IPS-NIHi7 (cell line): Measurements from ENCODE around the gene XCL1.
A peak's percentile ranks its signal among the peaks of the same experiment; 100 is the strongest.
"Not testable (repeated sequence)": the region's sequence is repeated elsewhere in the genome, so short reads cannot be mapped to it uniquely, and the experiment has no call there.

Experiments
- DNase-seq: peaks from one replicate; pipeline ENCODE4 v3.0.0; 2012; ENCODE audit warnings: mixed read lengths; ENCODE audit errors: extremely low spot score

XCL1 gene

DNA sequence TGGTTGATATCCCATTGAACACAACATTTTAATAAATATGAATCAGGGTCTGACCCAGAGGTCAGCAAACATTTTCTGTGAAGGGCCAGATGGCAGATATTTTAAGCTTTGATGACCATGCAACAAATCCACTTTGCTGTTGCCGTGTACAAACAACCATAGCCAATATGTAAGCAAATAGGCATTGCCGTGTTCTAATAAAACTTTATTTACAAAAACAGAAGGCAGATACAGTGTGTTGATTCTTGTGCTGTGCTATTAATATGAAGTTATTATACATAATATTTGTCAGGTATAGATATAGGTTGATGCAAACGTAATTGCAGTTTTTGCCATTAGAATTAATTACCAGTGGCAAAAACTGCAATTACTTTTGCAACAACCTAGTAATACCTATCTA, 8.8 kb upstream of the XCL1 start:
- no peak for DNase-seq

DNA sequence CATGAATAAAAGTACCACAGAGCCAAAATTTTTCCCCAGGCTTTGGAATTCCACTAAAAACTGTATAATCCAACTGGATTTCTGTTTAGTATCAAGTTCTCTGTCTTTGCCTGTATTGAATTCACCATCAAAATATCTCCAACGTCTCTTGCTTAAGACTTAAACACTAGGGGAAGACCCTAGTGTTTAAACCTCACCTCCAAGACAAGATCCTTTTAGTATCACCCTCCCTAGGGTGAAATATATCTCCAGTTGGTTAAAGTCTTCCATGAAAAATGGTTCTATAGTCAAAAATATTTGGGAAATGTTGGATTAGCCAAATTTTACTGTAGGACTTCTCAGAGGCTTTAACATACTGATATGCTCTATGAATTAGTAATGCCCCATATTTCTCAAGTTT, 8.1 kb upstream of the XCL1 start:
- no peak for DNase-seq

DNA sequence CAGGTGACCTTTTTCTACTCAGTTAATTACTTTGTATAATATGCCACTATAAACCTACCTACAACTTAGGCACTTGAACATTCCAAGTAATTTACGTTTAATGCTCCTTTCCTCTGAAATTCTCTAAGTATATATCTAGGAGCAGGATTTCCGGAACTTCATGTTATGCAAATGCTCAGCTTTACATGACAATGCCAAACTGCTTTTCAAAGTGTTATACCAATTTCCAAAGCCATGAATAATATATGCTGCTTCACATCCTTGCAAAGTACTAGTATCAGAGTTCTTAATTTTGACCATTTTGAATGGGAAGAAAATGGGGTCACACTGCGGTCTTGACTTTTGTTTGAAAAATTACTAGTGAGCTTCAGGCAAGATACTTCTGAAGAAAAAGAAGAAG, 5.8 kb upstream of the XCL1 start:
- no peak for DNase-seq

DNA sequence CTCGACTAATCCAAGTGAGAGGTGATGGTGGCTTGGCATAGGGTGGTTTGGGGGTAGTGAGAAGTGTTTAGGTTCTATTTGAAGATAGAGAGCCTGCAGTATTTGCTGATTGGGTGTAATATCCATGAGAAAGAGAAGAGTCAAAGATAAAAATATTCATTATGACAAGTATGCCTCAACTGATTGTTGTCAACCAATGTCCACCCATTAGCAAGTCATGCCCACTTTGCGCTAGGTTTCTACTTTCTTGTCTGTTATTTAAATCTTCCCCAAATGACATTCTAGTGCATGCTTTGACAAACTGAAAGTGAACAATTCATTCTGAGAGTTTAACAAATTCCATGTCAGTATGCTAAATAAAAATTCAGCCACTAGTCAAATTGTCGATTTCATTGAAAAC, 3.8 kb upstream of the XCL1 start:
- DNase-seq, result no peak

DNA sequence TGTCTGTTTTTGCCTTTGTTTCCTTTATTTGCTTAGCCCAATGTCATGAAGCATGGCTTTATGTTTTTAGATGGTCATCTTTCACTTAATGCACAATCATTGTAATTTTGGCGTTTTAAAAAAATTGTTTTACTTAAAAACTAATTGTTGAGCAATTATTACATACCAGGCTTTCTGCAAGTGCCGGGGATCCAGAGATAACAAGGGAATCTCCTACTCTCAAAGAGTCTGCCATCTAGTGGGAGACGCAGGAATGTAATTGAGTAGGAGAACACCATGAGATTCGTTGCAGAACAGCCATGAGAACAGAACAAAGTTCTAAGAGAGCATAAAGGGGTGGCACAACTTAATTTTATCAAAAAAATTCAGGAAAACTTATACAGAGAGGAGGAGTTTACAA, 2.2 kb upstream of the XCL1 start:
- DNase-seq, result not testable (repeated sequence)

DNA sequence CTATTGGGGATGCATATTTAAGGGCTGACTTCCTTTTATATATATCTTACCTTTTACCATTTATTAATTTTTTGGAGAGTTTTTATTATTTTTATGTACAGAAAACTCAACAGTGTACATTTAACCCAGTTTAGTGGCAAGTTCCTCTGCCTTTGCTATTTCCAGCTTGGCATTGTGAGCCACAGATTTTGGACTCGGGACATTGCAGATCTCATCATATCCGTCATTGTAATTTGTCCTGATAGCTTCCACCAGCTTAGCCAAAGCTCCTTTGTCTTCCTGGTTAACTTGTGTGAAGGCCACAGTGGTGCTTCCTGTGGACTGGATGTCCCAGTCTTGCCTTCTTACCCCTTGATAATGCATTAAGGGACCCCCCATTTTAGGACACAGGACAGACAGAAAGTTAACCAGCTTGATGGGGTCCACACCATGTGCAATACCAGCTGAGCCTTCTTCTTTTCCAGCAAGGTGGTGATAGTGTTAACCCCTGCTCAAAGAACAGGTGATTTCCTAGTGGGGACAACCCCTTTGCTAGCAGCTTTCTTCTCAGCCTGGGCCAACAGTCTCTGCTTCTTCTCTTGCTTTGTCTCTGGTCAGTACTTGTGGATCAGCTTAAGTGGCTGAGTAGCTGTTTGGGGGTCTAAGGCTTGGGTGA, 2.3 kb downstream of the XCL1 start:
- DNase-seq, result not testable (repeated sequence)

DNA sequence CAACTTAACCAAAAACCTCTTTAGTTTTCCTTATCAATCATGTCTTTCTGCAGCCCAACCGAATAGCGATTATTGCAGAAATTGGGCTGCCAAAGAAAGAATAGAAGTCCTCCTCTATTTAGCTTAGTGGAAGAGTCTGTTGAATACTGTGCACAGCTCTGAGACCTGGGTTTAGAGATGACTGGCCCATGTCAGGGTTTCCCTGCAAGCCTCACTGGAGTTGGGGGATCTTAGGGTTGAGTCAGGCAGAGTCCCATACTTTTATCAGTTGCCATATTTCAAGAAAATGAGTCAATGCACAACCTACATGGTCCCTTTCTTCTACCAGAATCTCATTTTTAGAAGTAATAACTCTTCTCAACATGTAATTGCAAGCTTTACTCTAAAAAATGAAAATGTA, 3.9 kb downstream of the XCL1 start:
- DNase-seq, result not testable (repeated sequence)

DNA sequence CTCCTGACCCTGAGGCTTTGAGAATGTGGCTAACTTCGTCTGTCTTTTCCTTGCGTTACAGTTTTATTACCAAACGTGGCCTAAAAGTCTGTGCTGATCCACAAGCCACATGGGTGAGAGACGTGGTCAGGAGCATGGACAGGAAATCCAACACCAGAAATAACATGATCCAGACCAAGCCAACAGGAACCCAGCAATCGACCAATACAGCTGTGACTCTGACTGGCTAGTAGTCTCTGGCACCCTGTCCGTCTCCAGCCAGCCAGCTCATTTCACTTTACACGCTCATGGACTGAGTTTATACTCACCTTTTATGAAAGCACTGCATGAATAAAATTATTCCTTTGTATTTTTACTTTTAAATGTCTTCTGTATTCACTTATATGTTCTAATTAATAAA, 4.6 kb downstream of the XCL1 start:
- DNase-seq, result not testable (repeated sequence)

DNA sequence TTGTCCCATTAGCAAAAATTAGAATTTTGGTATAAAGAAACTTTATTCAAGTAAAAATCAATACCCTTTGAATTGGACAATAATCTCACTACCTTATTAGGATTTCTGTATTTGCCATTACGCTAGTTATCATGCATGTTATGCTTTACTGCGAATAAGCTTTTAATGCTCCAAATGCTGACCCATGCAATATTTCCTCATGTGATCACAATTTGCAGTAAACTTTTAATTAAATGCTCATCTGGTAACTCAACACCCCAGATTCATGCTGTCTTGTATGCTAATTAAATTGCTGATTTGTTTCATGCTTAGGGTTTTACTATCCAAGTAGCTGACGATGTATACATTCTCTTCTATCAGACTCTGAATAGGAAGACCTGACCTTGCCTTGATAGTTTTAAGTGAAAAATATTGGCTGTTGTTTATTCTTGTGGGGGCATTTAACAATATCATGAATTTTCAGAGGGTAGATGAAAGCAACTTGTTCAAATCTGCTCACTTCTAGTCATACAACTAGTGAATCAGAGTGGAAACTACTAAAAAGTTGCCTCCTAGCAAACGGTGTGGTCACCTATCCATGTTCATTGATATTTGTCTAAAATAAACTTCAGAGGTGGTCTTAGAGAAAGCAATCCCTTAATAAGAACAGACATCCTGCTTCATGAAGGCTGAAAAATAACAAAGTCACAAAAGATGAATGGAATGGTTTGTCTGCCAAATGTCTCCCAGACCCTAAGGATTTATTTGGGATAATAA, 5.6 kb downstream of the XCL1 start:
- no peak for DNase-seq

DNA sequence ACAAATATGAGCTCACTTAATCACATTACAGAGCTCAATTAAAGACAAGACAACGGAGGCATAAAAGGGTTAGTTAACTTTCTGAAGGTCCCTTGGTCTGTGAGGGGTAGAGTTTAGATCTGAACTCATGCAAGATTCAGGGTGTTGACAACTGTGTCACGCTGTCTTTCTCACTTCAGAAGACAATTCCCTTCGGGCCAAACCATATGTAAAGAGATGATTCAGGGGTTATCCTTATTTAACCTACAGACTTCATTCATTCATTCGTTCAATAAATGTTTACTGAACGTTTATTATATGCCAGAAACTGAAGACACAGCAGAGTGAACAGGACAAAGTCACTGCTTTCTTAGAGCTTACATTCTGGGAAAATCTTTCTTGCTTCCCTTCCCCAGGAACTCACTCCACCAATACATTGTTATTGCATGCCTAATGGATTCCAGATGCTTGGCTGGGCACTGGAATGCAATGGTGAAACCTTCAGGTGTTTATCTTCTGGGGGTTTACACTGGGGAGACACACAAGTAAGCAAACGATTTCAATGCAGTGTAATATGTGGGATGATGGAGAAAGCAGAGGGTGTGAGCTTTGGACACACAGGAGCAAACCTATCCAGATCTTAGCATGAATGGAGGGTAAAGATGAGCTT, 6.4 kb downstream of the XCL1 start:
- no peak for DNase-seq

DNA sequence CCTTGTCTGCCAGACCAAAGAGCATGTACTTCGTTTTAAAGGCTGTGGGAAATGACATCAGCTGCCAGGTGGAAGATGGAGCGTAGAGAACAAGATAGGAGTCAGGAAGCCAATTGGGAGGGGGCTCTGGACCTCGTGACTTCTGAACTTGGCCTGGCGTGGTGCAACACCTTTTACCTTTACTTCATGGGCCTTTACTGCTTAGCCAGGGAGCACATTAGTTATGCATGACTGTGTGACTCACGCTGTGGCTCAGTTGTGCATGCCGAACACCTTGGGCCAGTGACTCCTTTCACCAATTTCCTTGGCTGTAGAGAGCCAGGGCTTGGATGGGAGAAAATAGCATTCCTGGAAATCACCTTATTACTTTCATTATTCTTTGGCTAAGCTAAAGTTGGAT, 7.2 kb downstream of the XCL1 start:
- DNase-seq, result no peak

DNA sequence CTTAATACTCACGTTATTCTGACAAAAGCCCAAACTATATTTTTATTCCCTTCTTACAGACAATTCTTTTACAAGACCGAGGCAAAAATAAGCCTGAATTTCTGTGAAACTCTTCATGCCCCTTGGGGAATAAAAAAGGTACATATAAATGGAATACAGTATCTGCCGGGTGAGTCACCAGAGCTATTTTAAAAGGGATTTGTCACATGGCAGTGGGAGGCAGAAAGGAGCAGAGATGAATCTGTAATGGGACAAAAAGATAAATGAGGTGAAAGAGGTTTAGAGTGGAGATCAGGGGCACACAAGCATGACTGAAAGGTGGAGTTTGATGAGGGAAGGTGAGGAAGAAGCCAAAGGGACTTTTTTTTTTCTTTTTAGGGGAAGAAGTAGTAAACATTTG, 8.8 kb downstream of the XCL1 start:
- no peak for DNase-seq

DNA sequence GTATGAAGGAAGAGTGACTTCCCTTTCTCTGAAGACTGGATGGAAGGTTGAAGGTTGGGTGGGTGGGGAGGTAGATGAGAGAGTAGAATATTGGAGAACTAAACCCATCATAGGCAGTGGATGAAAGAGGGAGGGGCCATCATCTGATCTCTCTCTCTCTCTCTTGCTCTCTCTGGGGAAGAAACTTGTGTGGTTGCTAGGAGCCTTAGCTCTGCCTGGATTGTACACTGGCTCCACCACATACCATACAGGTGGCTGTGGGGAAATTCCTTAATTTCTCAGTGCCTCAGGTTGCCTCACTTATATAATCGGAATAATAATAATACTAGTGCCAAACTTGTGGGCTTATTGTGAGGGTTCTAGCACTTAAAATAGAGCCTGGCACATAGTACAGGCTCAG, 9.5 kb downstream of the XCL1 start:
- no peak for DNase-seq

DNA sequence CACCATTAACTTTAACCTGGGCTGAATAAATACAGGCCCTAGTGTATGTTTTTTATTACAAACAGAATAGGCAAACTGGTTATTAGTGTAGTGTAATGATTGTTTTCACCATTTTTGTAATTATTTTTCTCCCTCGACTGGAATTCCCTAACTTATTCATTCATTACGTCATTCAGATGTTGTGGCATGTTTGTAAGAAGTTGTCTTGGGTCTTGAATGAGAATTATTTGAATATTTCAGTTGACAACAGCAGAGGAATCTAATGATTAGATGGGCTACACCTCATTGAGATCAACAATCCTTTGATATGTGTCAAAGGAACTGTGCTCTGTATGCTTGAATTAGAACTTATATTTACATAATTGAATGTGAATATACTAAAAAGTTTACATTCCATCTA, 12.8 kb downstream of the XCL1 start:
- no peak for DNase-seq

DNA sequence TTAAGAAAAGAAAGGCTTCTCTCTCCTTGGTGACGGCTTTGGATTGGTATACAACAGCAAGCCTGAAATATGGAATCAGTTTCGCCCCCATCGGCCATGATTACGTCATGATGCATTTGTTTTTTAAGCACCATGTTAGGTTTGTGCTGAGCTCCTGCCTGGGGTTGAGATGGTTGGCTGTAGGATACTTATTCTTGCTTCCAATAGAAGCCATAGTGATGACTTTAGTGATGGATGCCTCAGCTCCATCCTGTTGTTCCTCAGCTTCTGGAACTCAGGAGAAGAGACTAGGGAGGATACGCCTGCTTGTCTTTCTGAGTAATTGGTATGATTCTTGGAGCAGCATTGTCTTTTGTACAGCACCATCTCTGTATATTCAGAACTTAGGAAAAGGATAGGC, 14.7 kb downstream of the XCL1 start:
- DNase-seq, result no peak

DNA sequence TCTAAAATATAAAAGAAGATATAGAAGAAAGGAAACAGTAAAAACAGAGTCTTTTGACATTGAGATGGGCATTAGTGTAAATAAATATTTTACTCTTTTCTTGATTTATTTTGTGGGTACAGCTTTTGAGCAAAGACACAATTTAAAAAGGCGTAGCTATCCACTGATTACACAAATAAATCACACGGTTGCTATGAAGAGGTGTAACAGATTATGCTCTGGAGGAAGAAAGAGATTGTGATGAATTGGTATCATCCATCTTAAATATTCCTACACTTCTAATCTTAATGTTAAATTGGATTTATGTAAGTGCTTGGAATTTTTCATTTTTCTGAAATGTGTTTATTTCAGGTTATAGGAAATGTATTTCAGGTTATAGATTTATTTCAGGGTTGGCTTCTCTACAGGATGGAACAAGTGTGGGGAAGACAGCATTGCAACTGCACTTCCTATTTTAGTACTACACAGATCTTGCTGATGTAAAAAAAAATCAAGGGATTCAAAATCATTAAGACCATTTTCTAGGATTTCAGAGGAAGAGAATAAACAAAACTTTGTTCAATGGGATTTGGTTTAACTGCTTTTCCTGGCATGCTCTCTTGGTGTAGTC, 15.3 kb downstream of the XCL1 start:
- no peak for DNase-seq

DNA sequence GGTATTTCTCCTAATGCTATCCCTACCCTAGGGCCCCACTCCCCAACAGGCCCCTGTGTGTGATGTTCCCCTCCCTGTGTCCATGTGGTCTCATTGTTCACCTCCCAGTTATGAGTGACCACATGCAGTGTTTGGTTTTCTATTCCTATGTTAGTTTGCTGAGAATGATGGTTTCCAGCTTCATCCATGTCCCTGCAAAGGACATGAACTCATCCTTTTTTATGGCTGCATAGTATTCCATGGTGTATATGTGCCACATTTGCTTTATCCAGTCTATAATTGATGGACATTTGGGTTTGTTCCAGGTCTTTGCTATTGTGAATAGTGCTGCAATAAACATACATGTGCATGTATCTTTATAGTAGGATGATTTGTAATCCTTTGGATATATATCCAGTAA, 19.0 kb downstream of the XCL1 start:
- not testable (repeated sequence) for DNase-seq

DNA sequence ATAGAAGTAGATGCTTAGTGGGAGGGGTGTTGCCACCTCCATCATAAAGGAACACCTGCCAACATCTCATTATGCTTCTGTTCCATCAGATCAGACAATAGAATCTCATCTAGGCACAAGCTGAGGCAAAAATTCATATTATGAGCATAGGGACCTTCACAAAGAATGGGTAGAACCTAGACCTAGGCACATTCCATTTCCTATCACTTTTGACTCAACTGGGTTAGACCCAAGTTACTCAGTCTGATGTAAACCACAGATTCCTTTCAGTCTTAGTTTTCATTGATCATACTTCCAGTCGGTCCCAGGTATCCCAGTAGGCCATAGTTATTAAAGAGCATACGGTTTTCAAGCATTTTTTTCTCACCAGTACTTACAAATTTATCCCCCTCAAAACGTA, 21.7 kb downstream of the XCL1 start:
- DNase-seq, result no peak

DNA sequence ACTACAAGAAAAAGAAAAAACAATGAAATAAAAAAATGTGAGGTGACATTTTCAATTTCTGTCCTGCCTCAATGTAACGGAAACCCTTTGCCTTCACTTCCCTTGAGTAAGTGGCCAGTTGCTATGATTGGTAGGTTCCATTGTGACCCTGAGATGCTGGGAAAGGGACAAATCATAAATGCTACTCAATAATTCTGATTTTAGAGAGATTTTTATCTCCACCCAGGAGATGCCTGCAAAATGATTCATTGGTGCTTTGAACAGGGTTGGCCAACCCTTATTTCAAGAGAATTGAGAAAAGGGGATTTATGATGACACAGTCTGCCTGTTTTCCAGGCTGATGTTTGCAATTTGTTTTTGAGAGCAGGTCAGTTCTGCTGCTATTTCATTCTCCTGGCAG, 22.5 kb downstream of the XCL1 start:
- DNase-seq, result no peak

DNA sequence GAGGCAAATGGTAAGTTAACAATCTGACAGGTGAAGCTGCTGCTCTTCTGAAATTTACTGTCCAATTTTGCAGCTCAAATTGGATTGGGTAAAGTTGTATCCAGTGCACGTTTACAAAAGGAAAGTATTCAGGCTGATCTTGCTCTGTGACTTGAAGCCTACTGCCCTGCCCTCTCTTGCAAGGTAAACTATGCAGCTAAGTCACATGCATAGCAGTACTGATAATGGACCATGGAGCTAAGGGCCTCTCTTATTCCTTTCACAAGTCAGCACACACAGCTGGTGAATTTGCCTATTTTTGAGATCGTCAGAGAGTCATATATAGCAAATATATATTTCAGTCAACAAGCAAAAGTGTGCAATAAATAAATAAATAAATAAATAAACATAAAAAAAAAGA, 23.2 kb downstream of the XCL1 start:
- no peak for DNase-seq

DNA sequence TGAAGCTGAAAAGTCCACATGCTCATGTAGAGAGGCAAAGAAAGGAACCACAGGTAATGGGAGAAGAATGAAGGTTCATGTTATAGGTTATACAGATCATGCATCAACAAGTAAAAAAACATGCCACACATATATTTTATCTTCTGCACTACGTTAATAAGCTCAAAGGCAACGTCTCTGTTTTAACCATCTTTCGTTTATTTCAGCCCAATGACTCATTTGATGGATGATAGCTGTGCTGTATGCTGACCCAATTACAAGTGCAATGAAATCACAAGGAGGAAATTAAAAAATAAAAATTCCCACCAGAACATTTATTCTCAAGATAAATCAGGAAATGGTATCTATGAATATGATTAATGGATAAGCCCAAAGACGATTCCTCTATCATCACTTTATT, 24.6 kb downstream of the XCL1 start:
- no peak for DNase-seq

DNA sequence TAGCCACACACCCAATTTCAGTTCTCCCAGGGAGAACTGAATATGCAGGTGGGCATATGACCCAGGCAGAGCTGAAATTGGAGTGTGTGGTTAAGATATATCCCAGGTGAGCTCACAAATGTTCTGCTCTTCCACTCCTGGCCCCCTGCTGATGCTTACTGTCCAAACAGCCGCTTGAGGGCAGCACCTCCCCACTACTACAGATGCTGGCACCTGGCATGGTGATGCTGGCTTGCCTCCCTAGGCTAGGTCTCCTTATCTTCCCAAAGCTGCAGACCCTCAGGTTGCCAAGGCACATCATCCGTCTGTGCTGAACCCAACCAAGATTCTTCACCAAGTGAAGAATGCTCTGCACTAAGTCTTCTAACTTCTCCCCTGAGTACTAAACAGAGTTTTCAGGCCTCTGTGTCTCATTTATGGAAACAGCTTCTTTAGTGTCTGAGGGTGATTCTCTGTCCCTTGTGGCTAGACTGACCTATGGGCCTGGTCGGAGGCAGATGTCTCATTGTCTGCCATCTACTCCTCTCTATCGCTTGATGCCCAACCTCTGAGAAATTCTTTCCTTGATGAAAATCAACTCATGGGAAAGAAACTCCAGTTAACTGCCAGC, 27.2 kb downstream of the XCL1 start:
- peak; percentile 84 for DNase-seq
